Pancreas (tissue), 10 donors: ENCODE measurements around the gene PCDHA9. TPM values are rescaled to one million over a fixed set of nuclear protein-coding genes. Genes with fewer than 3 reads are reported as not detected.
A peak's percentile ranks its signal among the peaks of the same experiment; 100 is the strongest.
"Not testable (repeated sequence)": the region's sequence is repeated elsewhere in the genome, so short reads cannot be mapped to it uniquely, and the experiment has no call there.

Source experiments
- ATAC-seq, 4 donors: fragments of 200-7000 bp; cut with Tn5 transposase; one replicate each; pipeline versions ENCODE4 v1.8.0 to v1.9.1; 2020; ENCODE audit warnings: mild to moderate bottlenecking in 4 of 4, moderate library complexity in 4 of 4
- DNase-seq, 6 donors: peaks; one replicate each; pipeline ENCODE4 v3.0.0-alpha.2; 2020
- FAIRE-seq: peaks from 2 replicates; lab custom pipeline; 2012; peaks lifted over from hg19 to GRCh38; lab: Jason Lieb, UNC
- H3K27ac ChIP-seq, 4 donors: fragments of 200-600 bp; sonication (generic); 1 replicate in 3 of 4; 2 replicates in 1 of 4; pipeline versions ENCODE4 v1.5.0 to v1.8.0; 2020
- H3K27me3 ChIP-seq, 4 donors: fragments of 200-600 bp; one replicate each; pipeline ENCODE4 v1.8.0; 2021
- H3K36me3 ChIP-seq, 3 donors: fragments of 200-600 bp; sonication (generic) in 1 of 3; one replicate each; pipeline versions ENCODE4 v1.5.0 to v1.8.0; 2020 to 2021
- H3K4me1 ChIP-seq, 3 donors: fragments of 200-600 bp; one replicate each; pipeline ENCODE4 v1.8.0; 2021
- H3K4me3 ChIP-seq, 4 donors: fragments of 200-600 bp; sonication (generic) in 2 of 4; one replicate each; pipeline versions ENCODE4 v1.5.0 to v1.8.0; 2020 to 2021
- H3K9me3 ChIP-seq, 4 donors: fragments of 200-600 bp; one replicate each; pipeline ENCODE4 v1.8.0; 2021
- CTCF ChIP-seq, 4 donors: fragments of 200-600 bp; sonication (generic) in 3 of 4; IDR thresholded peaks; one replicate each; pipeline versions ENCODE4 v1.5.0 to v1.8.0; 2021; ENCODE audit warnings: antibody characterized with exemption in 4 of 4
- WGBS, 2 donors: extraction: QIAGEN DNeasy Blood & Tissue Kit; methylation state at CpG; one replicate each; pipeline ENCODE4 v1.1.7; 2013; 5-methylcytosine and 5-hydroxymethylcytosine counted together
- intact Hi-C, 3 donors: fragments of 100-400 bp; cut with DNase I; formaldehyde crosslinking; loops; one replicate each; pipeline versions ENCODE4 v1.11.1 to v1.14.2; 2022
- polyA plus RNA-seq, 2 donors: library from polyadenylated mRNA; stranded (reverse); fragments of 200-250 nt; gene quantifications; one replicate each; pipeline ENCODE4 v1.2.3, GENCODE V29; 2013
- total RNA-seq, 6 donors: library from RNA; stranded (reverse); fragmentation: NEBNext Ultra II Directional in 4 of 6; extraction: Animal tissue kit (Norgen Biotek cat#: 25700) in 4 of 6; gene quantifications; one replicate each; pipeline versions ENCODE4 v1.2.1 to v1.2.4, GENCODE V29; 2021 to 2023
- donor health status: healthy with polysubstance abuse.
- donor health status: DM: no; HTN: no; CAD: no; lungs with moderate emphysema.
- donor health status: DM: no; HTN: no; CAD: no.
- donor health status: control.
- donor health status: control.
- donor health status: Bipolar disorder and iron deficiency.
- donor health status: DM: yes; HTN: yes; CAD: no.
- donor health status: DM: no; HTN: no; CAD: no.
- donor health status: DM: no; HTN: no; CAD: no.
- donor health status: DM: yes; HTN: yes; CAD: no.

PCDHA9 gene
- total and polyA plus RNA-seq, 8 donors, result 0.12 to 0.55 (median 0.22) TPM; not detected in 1

DNA sequence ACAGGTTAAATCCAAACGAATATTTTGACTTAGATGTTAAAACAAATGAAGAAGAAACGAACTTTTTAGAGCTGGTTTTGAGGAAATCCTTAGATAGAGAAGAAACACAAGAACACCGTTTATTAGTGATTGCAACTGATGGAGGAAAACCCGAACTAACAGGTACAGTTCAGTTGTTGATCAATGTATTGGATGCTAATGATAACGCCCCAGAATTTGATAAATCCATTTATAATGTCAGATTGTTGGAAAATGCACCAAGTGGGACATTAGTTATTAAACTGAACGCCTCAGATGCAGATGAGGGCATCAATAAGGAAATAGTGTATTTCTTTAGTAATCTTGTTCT lies 25.9 kb upstream of the PCDHA9 start:
- WGBS, 2 donors, result 25 to 27% methylated on average over 6 of the region's 6 CpGs
- Histone ChIP-seq H3K4me1 (no peaks in the 10 kb centered on the region), H3K27me3 (no peaks in the 10 kb centered on the region), H3K4me3 (no peak overlapping the region), H3K9me3 (no peaks in the 10 kb centered on the region), H3K27ac (no peak overlapping the region), H3K36me3 (no peaks in the 10 kb centered on the region)
- no peak for TF ChIP-seq CTCF (IDR thresholded peaks at IDR 0.05)
- DNase-seq, result no peak
- ATAC-seq, result no peak
- intact Hi-C loops, result no loop called here
- FAIRE-seq, result no peak

DNA sequence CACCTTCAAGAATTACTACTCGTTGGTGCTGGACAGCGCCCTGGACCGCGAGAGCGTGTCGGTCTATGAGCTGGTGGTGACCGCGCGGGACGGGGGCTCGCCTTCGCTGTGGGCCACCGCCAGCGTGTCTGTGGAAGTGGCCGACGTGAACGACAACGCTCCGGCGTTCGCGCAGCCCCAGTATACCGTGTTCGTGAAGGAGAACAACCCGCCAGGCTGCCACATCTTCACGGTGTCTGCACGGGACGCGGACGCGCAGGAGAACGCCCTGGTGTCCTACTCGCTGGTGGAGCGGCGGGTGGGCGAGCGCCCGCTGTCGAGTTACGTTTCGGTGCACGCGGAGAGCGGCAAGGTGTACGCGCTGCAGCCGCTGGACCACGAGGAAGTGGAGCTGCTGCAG lies 25.2 kb upstream of the PCDHA9 start:
- H3K27me3 ChIP-seq, H3K9me3 ChIP-seq, intact Hi-C loops, FAIRE-seq, H3K27ac ChIP-seq, H3K4me1 ChIP-seq, ATAC-seq, H3K4me3 ChIP-seq, H3K36me3 ChIP-seq: not testable (repeated sequence)
- WGBS, 2 donors, result 40 to 45% methylated on average over 48 of the region's 48 CpGs
- peak in 2 of 6 donors; percentile 27 to 44 for DNase-seq

DNA sequence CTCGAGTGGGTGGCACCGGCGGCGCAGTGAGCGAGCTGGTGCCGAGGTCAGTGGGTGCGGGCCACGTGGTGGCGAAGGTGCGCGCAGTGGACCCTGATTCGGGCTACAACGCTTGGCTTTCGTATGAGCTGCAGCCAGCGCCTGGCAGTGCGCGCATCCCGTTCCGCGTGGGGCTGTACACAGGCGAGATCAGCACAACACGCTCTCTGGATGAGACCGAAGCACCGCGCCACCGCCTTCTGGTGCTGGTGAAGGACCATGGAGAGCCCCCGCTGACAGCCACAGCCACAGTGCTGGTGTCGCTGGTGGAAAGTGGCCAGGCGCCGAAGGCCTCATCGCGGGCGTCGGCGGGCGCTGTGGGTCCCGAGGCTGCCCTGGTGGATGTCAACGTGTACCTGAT lies 24.7 kb upstream of the PCDHA9 start:
- no peak for FAIRE-seq

GRCh38 chr5:140827704-140828361 lies 20.3 kb upstream of the PCDHA9 start, which contains the start of gene PCDHA6:
PCDHA6 (plus strand) TSS chr5:140827960; CDS start chr5:140828092, 132 bp downstream.
- no peaks in the 10 kb centered on the region for H3K4me1 ChIP-seq
- H3K27ac ChIP-seq, result no peak within 1 kb of the TSS
- no peak for TF ChIP-seq CTCF (IDR thresholded peaks at IDR 0.05)
- H3K27me3 ChIP-seq, result no peaks in the 10 kb centered on the region
- 17% methylated on average over 27 of the region's 27 CpGs for WGBS, 2 donors
- peak within 1 kb of the TSS in 2 of 4 donors; percentile 13 to 20 for H3K4me3 ChIP-seq
- DNase-seq (peak in 1 of 6 donors; percentile 33), FAIRE-seq (no peak), ATAC-seq (peak in 2 of 4 donors; percentile 72 to 80)
- intact Hi-C loops, result no loop called here
- no peaks in the 10 kb centered on the region for H3K9me3 ChIP-seq
- no peaks in the 10 kb centered on the region for H3K36me3 ChIP-seq

More for the DNA sequence above, 24.7 kb upstream of the PCDHA9 start:
- Histone ChIP-seq H3K4me1 (no peaks in the 10 kb centered on the region), H3K4me3 (no peak overlapping the region), H3K27ac (no peak overlapping the region), H3K9me3 (no peaks in the 10 kb centered on the region), H3K27me3 (no peaks in the 10 kb centered on the region), H3K36me3 (no peaks in the 10 kb centered on the region)
- peak in 2 of 6 donors; percentile 44 to 49 for DNase-seq
- no peak for ATAC-seq
- intact Hi-C loops, result no loop called here
- 50 to 56% methylated on average over 10 to 38 of the region's 38 CpGs for WGBS, 2 donors
- TF ChIP-seq CTCF (IDR thresholded peaks at IDR 0.05), result no peak

DNA sequence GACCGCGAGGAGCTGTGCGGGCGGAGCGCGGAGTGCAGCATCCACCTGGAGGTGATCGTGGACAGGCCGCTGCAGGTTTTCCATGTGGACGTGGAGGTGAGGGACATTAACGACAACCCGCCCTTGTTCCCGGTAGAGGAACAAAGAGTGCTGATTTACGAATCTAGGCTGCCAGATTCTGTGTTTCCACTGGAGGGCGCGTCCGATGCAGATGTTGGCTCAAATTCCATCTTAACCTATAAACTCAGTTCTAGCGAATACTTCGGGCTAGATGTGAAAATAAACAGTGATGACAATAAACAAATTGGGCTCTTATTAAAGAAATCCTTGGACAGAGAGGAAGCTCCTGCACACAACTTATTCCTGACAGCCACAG lies 19.8 kb upstream of the PCDHA9 start:
- intact Hi-C loops, result no loop called here
- peak overlapping the region in 2 of 4 donors; percentile 13 to 20 for H3K4me3 ChIP-seq
- FAIRE-seq (no peak), ATAC-seq (peak in 3 of 4 donors; percentile 43 to 48 (median 46)), DNase-seq (no peak)
- H3K27me3 ChIP-seq, result no peaks in the 10 kb centered on the region
- WGBS, 2 donors, result 20 to 21% methylated on average over 12 to 18 of the region's 18 CpGs
- no peaks in the 10 kb centered on the region for H3K9me3 ChIP-seq
- no peak for TF ChIP-seq CTCF (IDR thresholded peaks at IDR 0.05)
- H3K36me3 ChIP-seq, result no peaks in the 10 kb centered on the region
- H3K4me1 ChIP-seq, result no peaks in the 10 kb centered on the region
- no peak overlapping the region for H3K27ac ChIP-seq

DNA sequence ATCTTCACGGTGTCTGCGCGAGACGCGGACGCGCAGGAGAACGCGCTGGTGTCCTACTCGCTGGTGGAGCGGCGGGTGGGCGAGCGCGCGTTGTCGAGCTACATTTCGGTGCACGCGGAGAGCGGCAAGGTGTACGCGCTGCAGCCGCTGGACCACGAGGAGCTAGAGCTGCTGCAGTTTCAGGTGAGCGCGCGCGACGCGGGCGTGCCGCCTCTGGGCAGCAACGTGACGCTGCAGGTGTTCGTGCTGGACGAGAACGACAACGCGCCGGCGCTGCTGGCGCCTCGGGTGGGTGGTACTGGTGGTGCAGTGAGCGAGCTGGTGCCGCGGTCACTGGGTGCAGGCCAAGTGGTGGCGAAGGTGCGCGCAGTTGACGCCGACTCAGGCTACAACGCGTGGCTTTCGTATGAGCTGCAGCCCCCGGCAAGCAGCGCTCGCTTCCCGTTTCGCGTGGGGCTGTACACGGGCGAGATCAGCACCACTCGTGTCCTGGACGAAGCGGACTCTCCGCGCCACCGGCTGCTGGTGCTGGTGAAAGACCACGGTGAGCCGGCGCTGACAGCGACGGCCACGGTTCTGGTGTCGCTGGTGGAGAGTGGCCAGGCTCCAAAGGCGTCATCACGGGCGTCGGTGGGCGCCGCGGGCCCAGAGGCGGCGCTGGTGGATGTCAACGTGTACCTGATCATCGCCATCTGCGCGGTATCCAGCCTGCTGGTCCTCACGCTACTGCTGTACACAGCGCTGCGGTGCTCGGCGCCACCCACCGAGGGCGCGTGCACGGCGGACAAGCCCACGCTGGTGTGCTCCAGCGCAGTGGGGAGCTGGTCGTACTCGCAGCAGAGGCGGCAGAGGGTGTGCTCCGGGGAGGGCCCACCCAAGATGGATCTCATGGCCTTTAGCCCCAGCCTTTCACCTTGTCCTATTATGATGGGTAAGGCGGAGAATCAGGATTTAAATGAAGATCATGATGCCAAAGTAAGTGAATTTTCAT lies 18.4 kb upstream of the PCDHA9 start:
- 32 to 33% methylated on average over 100 to 106 of the region's 106 CpGs for WGBS, 2 donors
- H3K36me3 ChIP-seq, FAIRE-seq, H3K27ac ChIP-seq, H3K9me3 ChIP-seq, H3K4me3 ChIP-seq, ATAC-seq, H3K4me1 ChIP-seq, H3K27me3 ChIP-seq, intact Hi-C loops: not testable (repeated sequence)
- peak in 1 of 6 donors; percentile 41 for DNase-seq
